ENCODE measurements around the gene HOXC10.

Gene HOXC10

GRCh38 chr12:54036620-54037359 is 51.8 kb downstream of the HOXC10 start:
- no peak for DNase-seq

- no peak for DNase-seq
Measured at GRCh38 chr12:54037360-54038283, 52.7 kb downstream of the HOXC10 start.

GRCh38 chr12:54038284-54038870 is 53.4 kb downstream of the HOXC10 start:
- no peak for DNase-seq

- DNase-seq: no peak
Measured at GRCh38 chr12:54038871-54039414, 54.0 kb downstream of the HOXC10 start.

- no peak for DNase-seq
Measured at GRCh38 chr12:54039417-54040147, 54.6 kb downstream of the HOXC10 start.
